K562 (cell line): ENCODE results near the gene TAF4. TPM values are rescaled to one million over a fixed set of nuclear protein-coding genes. Genes with fewer than 3 reads are reported as not detected.

ENCODE experiments used
- ATAC-seq: fragments of 200-7000 bp; cut with Tn5 transposase; 3 replicates; pipeline ENCODE4 v1.9.1; 2020; ENCODE audit warnings: moderate library complexity
- BruUV-seq: library from RNA; stranded (reverse); fragments of 400-500 nt; replicated peaks from 2 replicates; lab custom pipeline; 2021; lab: Mats Ljungman, UMichigan
- CTCF ChIA-PET: fragments of 300-600 bp; formaldehyde crosslinking; extraction: SDS; loops from one replicate; lab custom pipeline; 2021; ENCODE audit warnings: low intra/inter-chr PET ratio; lab: Yijun Ruan, JAX
- POLR2A ChIA-PET: fragments of 300-600, 350-650 bp; sonication (Branson Sonifier 250); formaldehyde crosslinking; extraction: SDS; loops from one replicate; lab custom pipeline; 2021; ENCODE audit warnings: antibody characterized with exemption, inconsistent platforms; lab: Yijun Ruan, JAX
- DNase-seq, 4 experiments: peaks; one replicate each; pipeline versions ENCODE4 v3.0.0 to v3.0.0-alpha.2; 2011 to 2018; ENCODE audit warnings: low spot score in 3 of 4, mixed read lengths in 3 of 4; ENCODE audit errors: extremely low read depth in 1 of 4
- FAIRE-seq: peaks from 2 replicates; lab custom pipeline; 2011; peaks lifted over from hg19 to GRCh38; lab: Jason Lieb, UNC
- H2AFZ ChIP-seq: 2 replicates; pipeline ENCODE4 v1.6.0; 2011; ENCODE audit warnings: low read depth, low read length, control low read depth, inconsistent platforms
- H3K27ac ChIP-seq: fragments of 200-600 bp; 3 replicates; pipeline ENCODE4 v1.8.0; 2011; ENCODE audit warnings: low read depth, mild to moderate bottlenecking, control low read depth, inconsistent platforms, low read length, moderate library complexity, mixed read lengths; ENCODE audit errors: extremely low read depth
- H3K27me3 ChIP-seq, 2 experiments: fragments of 300-600 bp in 1 of 2; 2 replicates in 1 of 2; 3 replicates in 1 of 2; pipeline versions ENCODE4 v1.6.0 to v1.8.0; 2011; ENCODE audit warnings: inconsistent platforms in 2 of 2, low read length in 2 of 2, mild to moderate bottlenecking in 1 of 2, mixed read lengths in 1 of 2, moderate library complexity in 1 of 2; ENCODE audit not compliant: control insufficient read depth in 2 of 2, insufficient read depth in 2 of 2
- H3K36me3 ChIP-seq: fragments of 300-600 bp; 3 replicates; pipeline ENCODE4 v1.8.0; 2011; ENCODE audit warnings: mild to moderate bottlenecking, low read length, inconsistent platforms; ENCODE audit not compliant: control insufficient read depth, insufficient read depth
- H3K4me1 ChIP-seq, 2 experiments: fragments of 200-600 bp in 1 of 2; replicated peaks in 1 of 2; 2 replicates in 1 of 2; 3 replicates in 1 of 2; pipeline versions ENCODE4 v1.5.1 to v1.8.0; 2011; ENCODE audit warnings: inconsistent platforms in 2 of 2, low read length in 2 of 2, mild to moderate bottlenecking in 1 of 2, mixed read lengths in 1 of 2, moderate library complexity in 1 of 2; ENCODE audit not compliant: control insufficient read depth in 2 of 2, insufficient read depth in 2 of 2
- H3K4me2 ChIP-seq: 2 replicates; pipeline ENCODE4 v1.6.1; 2011; ENCODE audit warnings: low read length, control low read depth, inconsistent platforms, mixed read lengths; ENCODE audit not compliant: insufficient read depth
- H3K4me3 ChIP-seq: fragments of 200-600 bp; sonication (generic), shearing (Covaris generic); 2 replicates; pipeline ENCODE4 v1.5.1; 2016; ENCODE audit warnings: control low read depth, inconsistent platforms
- H3K79me2 ChIP-seq: fragments of 200-600 bp; 3 replicates; pipeline ENCODE4 v1.8.0; 2011; ENCODE audit warnings: low read length, inconsistent platforms; ENCODE audit not compliant: control insufficient read depth, insufficient read depth
- H3K9ac ChIP-seq, 2 experiments: 2 replicates each; pipeline versions ENCODE4 v1.6.0 to v1.6.1; 2011; ENCODE audit warnings: low read depth in 2 of 2, low read length in 2 of 2, control low read depth in 1 of 2, inconsistent platforms in 1 of 2, mild to moderate bottlenecking in 1 of 2, mixed read lengths in 1 of 2; ENCODE audit not compliant: insufficient read depth in 1 of 2
- H3K9me1 ChIP-seq: one replicate; pipeline ENCODE4 v1.6.0; 2011; ENCODE audit warnings: inconsistent platforms, mild to moderate bottlenecking, low read length, moderate library complexity; ENCODE audit not compliant: control insufficient read depth, insufficient read depth
- H3K9me3 ChIP-seq: replicated peaks from 2 replicates; pipeline ENCODE4 v1.5.1; 2011; ENCODE audit warnings: low read depth, low read length, inconsistent platforms; ENCODE audit not compliant: control insufficient read depth, insufficient read depth
- H4K20me1 ChIP-seq: replicated peaks from 2 replicates; pipeline ENCODE4 v1.6.1; 2011; ENCODE audit warnings: low read length, inconsistent platforms, mixed read lengths; ENCODE audit not compliant: control insufficient read depth, insufficient read depth
- FOXK2 ChIP-seq, 2 experiments: fragments of 450-650 bp; IDR thresholded peaks in 1 of 2; conservative IDR thresholded peaks in 1 of 2; 2 replicates each; pipeline ENCODE4 v1.6.1; 2016; ENCODE audit warnings: low read depth in 2 of 2, mild to moderate bottlenecking in 1 of 2
- HMBOX1 ChIP-seq: sonication (generic); IDR thresholded peaks from 2 replicates; pipeline ENCODE4 v1.6.1; 2016
- HMGXB4 ChIP-seq: sonication (generic); formaldehyde crosslinking; IDR thresholded peaks from 2 replicates; pipeline ENCODE4 v1.8.1; 2023; ENCODE audit warnings: mild to moderate bottlenecking, missing genetic modification reagents
- WGBS: fragments of 100-300 bp; shearing (Covaris generic); methylation state at CpG from one replicate; pipeline ENCODE4 v1.1.6; 2016; ENCODE audit warnings: low coverage, mixed read lengths; ENCODE audit not compliant: insufficient coverage; ENCODE audit errors: missing lambda C conversion rate; 5-methylcytosine and 5-hydroxymethylcytosine counted together
- in situ Hi-C: fragments of 300-500 bp; cut with MboI; formaldehyde crosslinking; loops from 4 replicates; pipeline ENCODE4 v1.15.0; 2018; ENCODE audit warnings: inconsistent platforms, mixed read lengths
- intact Hi-C: fragments of 100-400 bp; cut with micrococcal nuclease; formaldehyde crosslinking; loops from 2 replicates; pipeline ENCODE4 v1.14.2; 2022
- polyA plus RNA-seq, 8 experiments: library from polyadenylated mRNA; depleted of rRNA in 4 of 8; stranded (reverse) in 5 of 8; unstranded in 3 of 8; fragments of >200 nt; fragmentation: Nextera tagmentation in 2 of 8; fragmentation: Illumina TruSeq in 1 of 8; extraction: Ambion mirVana in 2 of 8; extraction: Trizol in 1 of 8; gene quantifications; 2 replicates each; pipeline versions ENCODE4 v1.2.1 to v1.2.3, GENCODE V29; 2011 to 2014; ENCODE audit warnings: inconsistent platforms in 1 of 8, missing spikeins in 1 of 8
- total RNA-seq, 7 experiments: library from RNA; depleted of rRNA in 6 of 7; stranded (reverse); fragments of >200 nt in 6 of 7; fragmentation: Illumina TruSeq in 2 of 7; extraction: Trizol in 2 of 7; gene quantifications; 2 replicates each; pipeline versions ENCODE4 v1.2.1 to v1.2.3, GENCODE V29; 2011 to 2021; ENCODE audit warnings: low replicate concordance in 1 of 7

The TAF4 gene
- total and polyA plus RNA-seq, 9 of the 15 experiments (the other 6 are each of a cell fraction or from before 2014, with no cell fraction given), result 0.44 to 28.3 (median 5.6) TPM

GRCh38 chr20:62096421-62097380 lies 31.0 kb upstream of the TAF4 start:
- no peak overlapping the region for H2AFZ ChIP-seq
- POLR2A ChIA-PET, result no interaction called here
- no peaks in the 10 kb centered on the region for H4K20me1 ChIP-seq
- H3K4me2 ChIP-seq, result no peak overlapping the region
- no peak for FAIRE-seq
- H3K9ac ChIP-seq, result peak overlapping the region in 1 of 2 experiments; percentile 10; a peak in 2 of 4 replicates
- 20% methylated on average over 25 of the region's 30 CpGs for WGBS
- H3K9me3 ChIP-seq, result no peaks in the 10 kb centered on the region
- in situ Hi-C loops, result no loop called here
- H3K9me1 ChIP-seq, result no peaks in the 10 kb centered on the region
- no peaks in the 10 kb centered on the region for H3K79me2 ChIP-seq
- no peak for ATAC-seq
- no TSS peak for BruUV-seq
- no peak for DNase-seq
- peaks cover 0 to 25% of the 10 kb centered on the region in 2 experiments; a peak in 2 of 5 replicates for H3K4me1 ChIP-seq
- TF ChIP-seq HMBOX1, result no peak
- TF ChIP-seq HMGXB4 (CRISPR knock-in tag), result no peak
- no peak for TF ChIP-seq FOXK2 (conservative IDR thresholded peaks at IDR 0.05 in 1 of 2, IDR thresholded peaks at IDR 0.05 in 1 of 2; ENCODE audit: low read depth in 2 of 2)
- TF ChIP-seq, all 486 proteins: peak for 0
- CTCF ChIA-PET, result no interaction called here
- Histone ChIP-seq H3K4me3 (no peak overlapping the region), H3K36me3 (no peaks in the 10 kb centered on the region), H3K27ac (no peak overlapping the region), H3K27me3 (peaks cover 65 to 72% of the 10 kb centered on the region in 2 experiments)
- intact Hi-C loops, result no loop called here
